H1 (cell line): ENCODE results near the gene COBLL1.

Experiments
- CHD2 ChIP-seq: IDR thresholded peaks from 2 replicates; pipeline ENCODE4 v1.6.1; 2012; ENCODE audit warnings: low read length, improper control_type of control experiment
- EZH2 ChIP-seq: fragments of 200-600 bp; sonication (generic); IDR thresholded peaks from 2 replicates; pipeline ENCODE4 v1.7.1; 2012; ENCODE audit warnings: low read depth, mild to moderate bottlenecking, moderate library complexity, low read length, inconsistent platforms; ENCODE audit not compliant: severe bottlenecking
- GABPA ChIP-seq: IDR thresholded peaks from 2 replicates; pipeline ENCODE4 v1.6.1; 2011; ENCODE audit warnings: mild to moderate bottlenecking, low read length, moderate library complexity, borderline replicate concordance; ENCODE audit not compliant: insufficient read depth
- GTF2F1 ChIP-seq: IDR thresholded peaks from 2 replicates; pipeline ENCODE4 v1.6.1; 2012; ENCODE audit warnings: low read depth, low read length, improper control_type of control experiment, borderline replicate concordance
- JUND ChIP-seq: IDR thresholded peaks from 2 replicates; pipeline ENCODE4 v1.6.1; 2011; ENCODE audit warnings: mild to moderate bottlenecking, improper control_type of control experiment, low read length
- KDM1A ChIP-seq: fragments of 200-600, 300-600 bp; sonication (generic); IDR thresholded peaks from 2 replicates; pipeline ENCODE4 v1.7.1; 2016; ENCODE audit warnings: mild to moderate bottlenecking, low read length, borderline replicate concordance
- POLR2A ChIP-seq, 2 experiments: IDR thresholded peaks; 1 replicate in 1 of 2; 2 replicates in 1 of 2; pipeline ENCODE4 v1.6.1; 2011; ENCODE audit warnings: low read depth in 2 of 2, low read length in 2 of 2, mild to moderate bottlenecking in 2 of 2; ENCODE audit errors: control extremely low read depth in 1 of 2
- POLR2AphosphoS5 ChIP-seq: IDR thresholded peaks from 2 replicates; pipeline ENCODE4 v1.6.1; 2011; ENCODE audit warnings: low read depth, low read length
- TEAD4 ChIP-seq: IDR thresholded peaks from 2 replicates; pipeline ENCODE4 v1.6.1; 2012; ENCODE audit warnings: low read depth, low read length, inconsistent platforms, mixed read lengths
- USF2 ChIP-seq: IDR thresholded peaks from 2 replicates; pipeline ENCODE4 v1.6.1; 2011; ENCODE audit warnings: low read length, improper control_type of control experiment
- YY1 ChIP-seq: IDR thresholded peaks from 2 replicates; pipeline ENCODE4 v1.6.1; 2011; ENCODE audit warnings: low read depth, mild to moderate bottlenecking, low read length
- TF ChIP-seq, protein P1 (sequence below), 3 experiments: IDR thresholded peaks; 1 replicate in 2 of 3; 2 replicates in 1 of 3; pipeline versions ENCODE4 v1.5.1 to v1.6.1; 2011; ENCODE audit warnings: low read length in 3 of 3, mild to moderate bottlenecking in 3 of 3, inconsistent platforms in 2 of 3, low read depth in 1 of 3, moderate library complexity in 1 of 3; ENCODE audit not compliant: insufficient read depth in 1 of 3; ENCODE audit errors: control extremely low read depth in 1 of 3

DNA sequence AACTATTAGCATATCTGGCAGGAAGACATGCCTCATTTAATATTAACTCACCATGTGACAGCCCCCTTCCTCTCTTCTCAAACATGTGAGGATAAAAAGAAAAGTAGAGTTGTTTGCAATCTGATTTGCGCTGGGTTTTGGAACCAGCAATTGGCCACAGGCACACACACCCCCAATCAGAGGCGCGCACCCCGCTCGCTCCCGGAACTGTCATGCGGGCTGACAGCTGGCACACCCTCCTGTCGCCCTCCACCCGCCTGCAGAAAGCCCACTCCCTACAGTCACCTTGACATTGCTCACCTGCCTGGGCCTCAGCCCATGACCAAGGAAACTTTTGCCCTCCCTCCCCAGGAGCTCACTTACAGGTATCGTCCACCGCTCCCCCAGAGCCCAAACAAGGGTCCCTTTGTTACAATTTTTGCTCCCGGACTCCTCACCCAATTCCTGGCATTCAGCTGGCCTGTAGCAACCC lies 1.1 kb downstream of the COBLL1 start:
- TF ChIP-seq GABPA (no peak), USF2 (no peak), EZH2 (no peak), POLR2AphosphoS5 (no peak), JUND (no peak), CHD2 (no peak), TEAD4 (no peak), YY1 (no peak), POLR2A (IDR thresholded peaks at IDR 0.05; ENCODE audit: control extremely low read depth in 1 of 2, low read depth in 2 of 2, low read length in 2 of 2) (no peak), KDM1A (no peak), GTF2F1 (no peak)
- TF ChIP-seq, protein P1, sequence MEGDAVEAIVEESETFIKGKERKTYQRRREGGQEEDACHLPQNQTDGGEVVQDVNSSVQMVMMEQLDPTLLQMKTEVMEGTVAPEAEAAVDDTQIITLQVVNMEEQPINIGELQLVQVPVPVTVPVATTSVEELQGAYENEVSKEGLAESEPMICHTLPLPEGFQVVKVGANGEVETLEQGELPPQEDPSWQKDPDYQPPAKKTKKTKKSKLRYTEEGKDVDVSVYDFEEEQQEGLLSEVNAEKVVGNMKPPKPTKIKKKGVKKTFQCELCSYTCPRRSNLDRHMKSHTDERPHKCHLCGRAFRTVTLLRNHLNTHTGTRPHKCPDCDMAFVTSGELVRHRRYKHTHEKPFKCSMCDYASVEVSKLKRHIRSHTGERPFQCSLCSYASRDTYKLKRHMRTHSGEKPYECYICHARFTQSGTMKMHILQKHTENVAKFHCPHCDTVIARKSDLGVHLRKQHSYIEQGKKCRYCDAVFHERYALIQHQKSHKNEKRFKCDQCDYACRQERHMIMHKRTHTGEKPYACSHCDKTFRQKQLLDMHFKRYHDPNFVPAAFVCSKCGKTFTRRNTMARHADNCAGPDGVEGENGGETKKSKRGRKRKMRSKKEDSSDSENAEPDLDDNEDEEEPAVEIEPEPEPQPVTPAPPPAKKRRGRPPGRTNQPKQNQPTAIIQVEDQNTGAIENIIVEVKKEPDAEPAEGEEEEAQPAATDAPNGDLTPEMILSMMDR (IDR thresholded peaks at IDR 0.05; ENCODE audit: control extremely low read depth in 1 of 3, insufficient read depth in 1 of 3, low read depth in 1 of 3, low read length in 3 of 3), result no peak
